Effector CD4-positive, alpha-beta T cell (primary cell): Measurements from ENCODE around the gene RASL12.

Source experiments
- DNase-seq: peaks from one replicate; pipeline ENCODE4 v3.0.0-alpha.2; 2020

Gene RASL12

DNA sequence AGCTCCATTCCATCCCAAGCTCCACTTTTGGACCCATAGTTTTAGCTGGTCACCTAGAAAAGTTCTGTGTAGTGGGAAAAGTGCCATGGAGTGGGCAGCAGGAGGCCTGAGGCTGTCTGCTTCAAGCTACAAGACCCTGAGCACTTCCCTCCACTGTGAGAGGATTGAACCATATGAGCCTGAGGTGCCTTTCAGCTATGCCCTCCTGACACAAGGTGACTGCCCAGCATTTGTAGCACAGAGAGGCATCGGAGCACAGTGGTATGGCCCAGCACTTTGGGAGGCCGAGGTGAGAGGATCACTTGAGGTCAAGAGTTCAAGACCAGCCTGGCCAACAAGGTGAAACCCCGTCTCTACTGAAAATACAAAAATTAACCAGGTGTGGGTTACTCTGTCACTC, 4.8 kb upstream of the RASL12 start:
- DNase-seq: no peak

DNA sequence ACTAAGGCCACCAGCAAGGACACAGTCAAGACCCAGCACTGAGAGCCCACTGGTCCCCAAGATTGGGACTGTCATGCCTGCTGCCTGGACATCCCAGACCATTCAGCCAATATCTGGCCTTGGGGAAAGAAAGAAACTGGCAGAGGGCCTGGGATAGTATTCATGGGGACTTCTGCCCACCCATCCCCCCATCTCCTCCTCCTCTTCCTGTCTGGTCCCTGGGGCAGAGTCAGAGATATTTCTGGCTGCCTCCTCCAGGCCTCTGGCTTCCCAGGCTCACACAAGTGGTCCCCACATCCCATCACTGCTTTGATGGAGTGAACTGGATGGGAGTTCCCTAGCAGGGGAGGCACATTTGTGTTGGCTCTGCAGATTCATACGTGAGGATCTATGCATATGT, 4.2 kb upstream of the RASL12 start:
- DNase-seq: no peak

DNA sequence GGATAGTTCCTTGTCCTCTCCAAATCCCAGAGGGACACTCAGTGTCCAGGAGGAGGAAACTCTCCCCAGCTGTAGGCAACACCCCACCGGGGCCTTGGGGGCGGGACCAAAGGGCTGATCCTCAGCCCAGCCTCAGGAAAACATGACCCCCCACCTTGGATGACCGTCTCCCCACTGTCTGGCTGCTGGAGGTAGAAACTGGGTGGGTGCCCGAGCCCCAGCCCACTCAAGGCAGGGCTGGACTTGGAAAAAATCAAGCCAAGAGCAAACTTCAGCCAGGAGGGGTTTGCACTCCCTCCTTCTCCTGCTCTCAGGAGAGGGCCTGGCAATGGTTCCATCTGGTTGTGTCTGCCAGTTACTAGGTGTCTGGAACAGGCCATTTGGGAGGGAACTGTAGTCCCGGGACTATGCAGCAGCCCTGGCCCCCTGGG, 3.6 kb upstream of the RASL12 start:
- DNase-seq: no peak

DNA sequence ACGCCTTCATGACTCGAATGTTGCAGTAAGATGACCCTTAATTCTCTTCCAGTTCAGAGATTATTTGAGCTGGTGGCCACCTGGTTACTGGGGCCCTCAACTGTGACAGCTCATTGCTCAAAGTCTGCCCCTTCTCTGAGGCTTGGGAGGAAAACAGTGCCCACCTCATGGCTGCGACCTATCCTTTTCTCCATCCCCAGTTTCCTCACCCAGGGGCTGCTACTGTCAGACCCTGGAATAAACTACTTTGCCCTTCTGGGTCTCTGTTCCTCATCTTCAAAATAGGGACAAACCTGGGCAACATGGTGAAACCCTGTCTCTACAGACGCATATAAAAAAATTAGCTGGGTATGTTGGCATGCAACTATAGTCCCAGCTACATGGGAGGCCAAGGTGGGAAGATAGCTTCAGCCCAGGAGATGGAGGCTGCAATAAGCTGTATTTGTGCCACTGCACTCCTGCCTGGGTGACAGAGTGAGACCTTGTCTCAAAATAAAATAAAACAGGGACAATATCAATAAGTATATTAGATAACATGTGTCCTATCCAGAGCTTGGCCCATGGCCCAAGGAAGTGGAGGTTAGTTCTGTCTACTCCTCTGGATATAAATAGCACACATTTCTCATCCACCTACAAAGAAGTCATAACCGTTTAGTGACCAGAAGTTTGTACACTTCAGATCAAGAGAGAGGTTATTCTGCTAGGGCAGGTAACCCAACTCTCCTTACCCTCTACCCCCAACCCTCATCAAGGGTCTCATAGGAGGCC, 2.2 kb upstream of the RASL12 start:
- DNase-seq: no peak

DNA sequence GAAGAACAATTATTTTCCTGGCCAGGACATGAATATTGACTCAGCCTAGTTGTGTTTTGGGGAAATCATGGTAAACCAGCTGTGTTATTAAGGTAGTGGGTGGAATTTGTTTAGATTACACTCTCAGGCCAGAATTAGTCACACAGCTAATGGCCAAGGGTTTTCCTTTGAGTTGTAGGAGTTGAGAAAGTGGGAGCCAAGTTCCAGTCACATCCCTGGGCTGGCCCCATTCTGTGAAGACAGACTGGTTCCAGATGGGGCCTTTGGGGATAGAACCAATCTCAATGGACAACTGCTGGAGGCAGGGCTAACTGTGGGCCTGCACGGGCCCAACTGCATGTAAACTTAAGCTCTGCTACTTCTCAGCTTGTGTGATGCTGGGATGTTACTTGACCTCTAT, 1.4 kb upstream of the RASL12 start:
- no peak for DNase-seq

DNA sequence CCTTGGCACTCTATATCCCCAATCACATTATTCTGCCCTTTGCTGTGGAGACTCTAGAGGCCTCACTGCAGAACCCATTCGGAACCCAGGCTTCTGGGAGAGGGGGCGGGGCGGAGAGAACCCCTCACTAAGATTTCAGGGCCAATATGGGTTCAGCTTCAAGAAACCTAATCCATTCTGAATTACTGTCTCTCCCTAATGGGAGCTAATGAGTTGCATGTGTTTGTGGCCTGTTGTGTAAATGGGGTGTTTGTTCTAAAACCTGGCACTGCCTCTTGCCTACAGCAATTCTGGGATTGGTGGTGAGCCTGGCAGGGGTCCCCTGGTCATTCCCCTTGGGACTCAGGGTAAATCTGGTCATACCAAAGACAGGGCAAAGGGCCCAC, 605 bp upstream of the RASL12 start:
- no peak for DNase-seq

DNA sequence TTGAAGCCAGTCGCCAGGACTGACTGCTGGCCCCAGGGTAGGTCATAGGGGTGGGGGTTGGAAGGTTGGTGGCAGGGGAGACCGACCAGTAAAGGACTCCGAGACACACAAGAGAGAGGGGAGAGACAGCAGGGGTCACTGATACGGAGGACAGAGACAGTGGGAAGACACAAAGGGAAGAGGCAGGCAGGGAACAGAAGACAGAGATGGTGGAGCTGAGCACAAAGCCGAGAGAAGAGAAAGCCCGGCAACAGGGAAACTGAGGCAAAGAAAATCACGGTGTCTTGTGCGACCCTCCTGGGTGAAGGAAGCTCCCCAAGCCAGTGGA, 510 bp downstream of the RASL12 start:
- DNase-seq: no peak

DNA sequence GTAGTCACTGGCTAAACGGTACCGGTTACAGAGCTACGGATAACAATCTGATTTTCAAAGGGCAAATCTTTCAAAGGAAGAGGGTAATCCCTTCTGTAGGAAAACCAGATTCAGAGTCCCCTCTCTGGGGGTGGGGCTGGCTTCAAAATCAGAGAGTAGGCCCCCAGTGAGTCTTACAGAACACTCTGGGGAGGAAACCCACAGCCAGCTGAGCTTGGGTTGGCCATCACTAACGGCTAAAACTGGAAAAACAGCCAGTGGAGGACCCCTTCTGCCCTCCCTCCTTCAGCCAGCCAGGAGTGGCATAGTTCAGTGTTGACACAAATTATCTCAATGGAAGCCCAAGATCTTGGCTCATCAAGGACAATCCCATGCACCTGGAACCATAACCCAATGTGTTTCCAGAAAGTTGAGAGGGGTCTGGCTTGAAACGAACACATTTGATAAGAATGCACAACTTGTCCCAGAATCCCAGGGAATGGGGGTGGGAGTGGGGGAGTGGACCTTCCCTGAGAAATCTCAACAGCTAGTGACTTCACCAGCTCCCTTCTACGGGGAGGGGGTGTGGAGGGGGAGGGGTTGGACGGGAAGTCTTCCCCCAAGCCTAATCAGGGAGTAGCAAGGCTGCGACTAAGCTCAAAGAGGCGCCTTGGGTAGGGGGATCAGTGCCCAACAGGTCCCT, 1.0 kb downstream of the RASL12 start:
- no peak for DNase-seq

DNA sequence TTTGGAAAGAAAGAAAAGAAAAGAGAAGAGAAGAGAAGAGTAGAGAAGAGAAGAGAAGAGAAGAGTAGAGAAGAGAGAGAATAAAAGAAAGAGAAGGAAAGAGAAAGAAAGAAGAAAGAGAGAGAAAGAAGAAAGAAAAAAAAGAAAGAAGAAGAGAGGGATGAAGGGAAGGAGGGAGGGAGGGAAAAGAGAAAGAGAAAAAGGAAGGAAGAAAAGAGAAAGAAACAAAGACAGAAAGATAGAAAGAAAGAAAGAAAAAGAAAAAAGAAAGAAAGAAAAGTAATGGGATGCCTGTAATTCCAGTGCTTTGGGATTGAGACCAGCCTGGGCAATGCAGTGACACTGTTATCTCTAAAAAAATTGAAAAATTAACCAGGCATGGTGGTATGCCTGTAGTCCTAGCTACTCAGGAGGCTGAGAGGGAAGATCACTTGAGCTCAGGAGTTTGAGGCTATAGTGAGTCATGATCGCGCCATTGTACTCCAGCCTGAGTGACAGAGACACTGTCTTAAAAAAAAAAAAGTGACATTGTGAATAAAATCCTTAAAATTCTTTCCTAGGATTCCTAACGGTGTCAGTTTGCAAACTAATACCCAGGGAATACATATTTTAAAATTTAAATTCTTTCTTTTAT, 1.7 kb downstream of the RASL12 start:
- no peak for DNase-seq

DNA sequence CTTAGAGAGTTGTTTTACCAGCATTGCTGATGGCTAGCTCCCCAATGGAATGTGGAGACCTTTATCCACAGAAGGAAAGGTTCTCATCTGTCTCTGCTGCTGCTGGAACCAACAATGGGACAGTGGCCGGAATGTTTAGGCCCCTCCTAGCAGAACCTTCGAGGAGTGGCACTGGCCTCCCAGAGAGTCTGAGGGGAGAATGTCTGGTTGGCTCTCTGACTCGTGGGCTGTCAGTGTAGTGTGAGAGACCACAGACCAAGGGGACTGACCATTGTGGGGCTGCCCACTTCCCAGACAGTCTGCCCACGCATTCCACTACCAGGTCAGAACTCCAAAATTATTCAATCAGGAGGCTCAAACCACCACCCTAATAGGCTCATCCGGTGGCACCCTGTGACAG, 5.1 kb downstream of the RASL12 start:
- DNase-seq: no peak

DNA sequence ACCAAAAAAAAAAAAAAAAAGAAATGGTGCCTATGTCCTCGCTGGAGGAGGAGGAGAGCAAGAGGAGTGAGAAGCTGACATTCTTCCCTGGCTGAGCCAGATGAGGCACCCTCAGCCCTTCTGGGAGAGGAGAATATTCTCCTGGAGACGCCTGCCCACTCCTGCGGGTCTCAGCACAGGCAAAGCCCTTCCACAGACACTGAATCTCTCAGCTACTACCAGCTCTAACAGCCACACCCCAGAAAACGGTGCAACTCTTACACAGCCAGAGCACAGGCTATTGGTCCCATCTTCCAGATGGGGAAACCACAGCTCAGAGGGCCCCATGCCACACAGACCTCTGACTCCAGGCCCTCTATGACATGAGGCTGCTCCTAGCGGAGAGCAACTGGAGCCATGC, 5.7 kb downstream of the RASL12 start:
- DNase-seq: no peak

DNA sequence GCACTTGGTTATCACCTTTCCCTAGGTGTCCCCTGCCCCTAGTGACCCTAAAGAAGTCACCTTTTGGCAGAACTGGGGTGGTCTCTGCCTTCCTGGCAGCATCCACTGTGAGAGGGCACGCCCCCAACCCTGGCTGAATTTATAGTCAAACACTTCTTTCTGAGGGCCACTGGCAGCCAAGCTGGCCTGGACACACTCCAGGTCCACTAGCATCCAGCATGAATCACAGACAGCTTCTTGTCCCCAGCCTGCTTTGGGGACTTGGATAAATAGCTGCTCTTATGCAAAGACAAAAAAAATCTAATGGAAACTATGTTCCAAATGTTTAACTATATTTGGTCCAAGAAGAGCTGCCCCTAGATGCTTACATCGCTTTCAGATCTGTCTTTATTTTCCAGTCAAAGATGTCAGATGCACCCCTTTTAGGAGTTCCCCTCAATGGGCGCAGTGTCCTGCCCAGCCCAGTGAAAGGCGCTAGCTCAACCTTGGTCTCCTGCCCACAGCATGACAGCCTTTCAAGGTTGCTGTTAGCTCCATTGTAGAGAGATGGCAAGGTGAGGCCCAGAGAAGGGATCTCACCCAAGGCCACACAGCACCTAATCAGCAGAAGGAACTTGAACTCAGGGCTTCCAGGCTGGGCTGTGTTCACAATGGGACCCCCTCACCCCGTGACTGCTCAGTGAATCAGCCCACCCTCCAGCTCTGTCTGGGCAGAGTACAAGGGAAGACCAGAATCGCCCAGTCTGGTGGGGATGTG, 7.0 kb downstream of the RASL12 start:
- DNase-seq: no peak

DNA sequence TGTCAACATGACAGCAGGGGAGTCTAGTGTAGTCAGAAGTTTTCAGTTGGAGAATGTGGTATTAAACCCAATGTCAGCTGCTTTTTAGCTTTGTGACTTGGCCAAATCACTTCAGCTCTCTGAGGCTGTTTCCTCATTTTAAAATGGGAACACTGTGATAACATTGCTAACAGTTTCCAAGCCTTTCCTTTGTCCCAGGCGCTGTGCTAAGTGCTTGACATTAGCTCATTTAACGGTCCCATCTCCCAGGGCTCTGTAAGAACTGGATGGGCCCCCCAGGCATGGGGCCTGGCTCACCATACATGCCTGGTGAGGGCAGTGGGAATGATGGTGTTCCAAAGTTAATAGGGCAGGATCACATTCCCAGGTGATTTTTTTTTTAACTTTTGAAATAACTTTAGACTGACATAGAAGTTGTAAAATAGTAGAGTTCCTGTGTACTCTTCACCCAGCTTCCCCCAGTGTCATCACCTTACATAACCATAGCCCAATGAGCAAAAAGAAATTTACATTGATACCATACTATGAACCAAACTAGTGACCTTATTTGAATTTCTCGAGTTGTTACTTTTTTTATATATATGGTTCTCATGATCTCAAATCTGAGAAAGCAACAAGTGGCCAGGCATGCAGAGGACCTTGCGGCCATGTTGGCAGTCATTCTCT, 7.7 kb downstream of the RASL12 start:
- DNase-seq: no peak

DNA sequence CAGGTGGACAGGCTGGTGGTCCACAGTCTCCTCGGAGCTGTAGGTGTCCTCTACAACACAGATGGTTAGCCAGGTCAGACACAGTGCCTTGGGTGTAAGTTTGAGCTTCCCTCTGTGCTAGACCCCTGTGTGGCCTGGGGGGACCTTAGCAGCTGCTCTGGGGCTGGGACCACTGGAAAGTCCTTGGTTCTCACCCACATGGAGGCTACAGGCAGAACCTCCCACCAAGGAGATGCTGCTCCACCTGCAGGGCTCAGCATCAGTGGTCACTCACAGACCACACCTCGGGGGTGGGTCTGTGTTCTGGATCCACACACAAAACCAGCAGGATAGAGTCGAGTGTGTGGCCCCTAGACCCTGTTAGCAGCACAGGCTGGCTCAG, 8.4 kb downstream of the RASL12 start:
- DNase-seq: no peak

DNA sequence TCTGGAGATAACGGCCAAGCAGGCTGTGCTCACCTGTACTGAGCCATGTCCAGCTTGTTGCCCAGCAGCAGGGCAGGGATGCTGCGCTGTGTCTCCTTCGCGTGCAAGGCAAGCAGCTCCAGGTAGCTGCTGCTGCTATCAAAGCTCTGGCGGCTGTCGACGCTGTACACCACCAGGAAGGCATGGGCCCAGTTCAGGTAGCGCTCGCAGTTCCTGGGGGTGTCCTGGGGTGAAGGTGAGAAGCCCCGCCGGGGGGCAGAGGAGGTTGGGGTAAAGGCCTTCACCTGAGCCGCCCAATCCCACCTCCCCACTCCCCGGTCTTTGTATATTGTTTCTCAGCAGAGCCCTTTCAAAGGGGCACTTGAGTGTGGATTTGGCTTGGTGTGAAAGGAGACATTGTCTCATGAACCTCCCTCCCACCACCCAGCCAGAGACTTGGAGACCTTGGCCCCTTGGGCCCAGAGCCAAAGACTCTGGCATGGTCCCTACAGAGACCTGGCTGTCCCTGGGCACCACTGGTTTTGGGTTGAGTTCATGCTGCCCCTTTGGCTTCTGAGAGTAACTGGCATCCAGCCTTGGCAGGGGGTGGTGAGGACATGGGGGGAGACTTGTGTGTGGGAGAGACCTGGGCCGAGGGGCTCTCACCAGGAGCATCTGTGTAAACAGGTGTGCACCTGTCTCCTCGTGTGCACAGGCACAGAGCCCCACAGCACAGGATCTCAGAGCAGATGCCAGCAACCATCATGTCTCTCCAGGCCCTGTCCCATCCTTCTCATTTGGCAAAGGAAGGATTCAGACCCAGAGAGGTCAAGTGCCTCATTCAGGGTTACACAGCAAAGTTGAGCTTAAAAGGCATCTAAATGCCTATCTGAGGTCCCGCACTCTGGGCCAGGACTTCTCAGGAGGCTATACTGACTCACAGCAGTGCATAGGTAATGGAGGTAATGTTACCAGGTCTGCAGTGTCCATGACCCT, 9.1 kb downstream of the RASL12 start:
- DNase-seq: no peak

DNA sequence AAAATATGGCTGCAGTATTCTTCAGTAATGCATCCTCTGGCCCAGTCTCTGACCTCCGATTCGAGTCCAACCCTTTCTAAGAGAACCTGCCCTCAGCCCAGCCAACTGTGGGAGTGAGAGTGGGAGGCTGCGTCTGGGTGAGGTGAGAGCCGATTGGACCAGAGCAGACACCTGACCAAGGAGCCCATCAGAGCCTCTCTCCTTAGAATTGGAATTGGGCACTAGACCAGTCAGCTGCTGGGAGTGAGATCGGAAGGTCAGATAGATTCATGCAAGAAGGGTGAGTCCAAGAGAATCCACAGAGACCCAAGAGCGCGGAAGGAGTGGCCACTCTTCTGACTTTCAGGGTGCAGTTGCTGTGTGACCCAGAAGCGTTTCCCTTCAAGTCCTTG, 10.2 kb downstream of the RASL12 start:
- DNase-seq: no peak

DNA sequence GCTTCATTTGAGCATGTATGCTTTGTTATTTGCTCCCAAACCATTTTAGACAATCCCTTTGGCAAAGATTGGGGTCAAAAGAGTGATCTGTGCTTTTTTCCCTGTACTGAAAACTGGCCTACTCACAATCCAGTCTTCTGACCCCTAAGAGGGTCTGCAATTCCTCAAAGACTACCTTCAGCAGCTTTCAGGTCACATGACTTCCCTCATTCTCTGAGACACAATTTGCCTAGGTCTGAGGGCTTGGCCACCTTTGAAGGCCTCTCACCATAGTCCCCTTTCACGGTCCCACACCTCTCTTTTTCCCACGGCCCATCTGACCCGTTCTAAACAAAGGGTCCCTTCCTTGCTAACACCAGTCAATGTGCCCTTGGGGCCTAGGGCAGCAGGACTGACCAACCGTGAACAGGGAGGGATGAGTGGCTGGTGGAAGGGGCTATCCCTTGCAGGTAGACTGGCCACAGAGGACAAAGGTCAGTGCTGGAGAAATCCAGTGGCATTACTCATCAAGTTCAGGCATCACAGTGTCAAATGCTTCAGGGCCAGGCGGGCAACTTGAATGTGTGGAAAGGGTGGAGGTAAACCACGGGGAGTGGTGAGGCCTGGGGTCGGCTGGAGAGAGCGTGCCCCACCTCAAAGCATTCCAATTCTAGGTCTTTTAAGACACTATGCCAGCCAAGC, 10.8 kb downstream of the RASL12 start:
- no peak for DNase-seq

DNA sequence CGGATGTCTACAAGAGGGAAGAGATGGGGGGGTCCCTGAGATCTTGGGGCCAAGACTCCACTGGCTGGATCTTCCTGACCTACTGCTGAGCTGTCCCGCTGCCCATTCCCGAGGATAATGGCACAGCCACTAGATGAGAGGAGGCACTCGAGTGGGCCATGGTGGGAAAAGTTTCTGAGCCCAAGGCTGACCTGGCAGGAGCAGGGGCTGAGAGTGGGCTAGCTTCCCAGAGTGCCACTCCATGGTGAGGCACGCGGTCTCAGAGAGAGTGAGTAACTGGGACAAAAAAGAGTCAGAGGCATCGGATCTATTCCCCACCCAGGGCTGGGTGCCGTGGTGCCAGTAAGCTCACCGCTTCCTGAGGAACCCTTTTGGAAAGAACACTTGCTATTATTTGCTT, 11.7 kb downstream of the RASL12 start:
- DNase-seq: no peak

DNA sequence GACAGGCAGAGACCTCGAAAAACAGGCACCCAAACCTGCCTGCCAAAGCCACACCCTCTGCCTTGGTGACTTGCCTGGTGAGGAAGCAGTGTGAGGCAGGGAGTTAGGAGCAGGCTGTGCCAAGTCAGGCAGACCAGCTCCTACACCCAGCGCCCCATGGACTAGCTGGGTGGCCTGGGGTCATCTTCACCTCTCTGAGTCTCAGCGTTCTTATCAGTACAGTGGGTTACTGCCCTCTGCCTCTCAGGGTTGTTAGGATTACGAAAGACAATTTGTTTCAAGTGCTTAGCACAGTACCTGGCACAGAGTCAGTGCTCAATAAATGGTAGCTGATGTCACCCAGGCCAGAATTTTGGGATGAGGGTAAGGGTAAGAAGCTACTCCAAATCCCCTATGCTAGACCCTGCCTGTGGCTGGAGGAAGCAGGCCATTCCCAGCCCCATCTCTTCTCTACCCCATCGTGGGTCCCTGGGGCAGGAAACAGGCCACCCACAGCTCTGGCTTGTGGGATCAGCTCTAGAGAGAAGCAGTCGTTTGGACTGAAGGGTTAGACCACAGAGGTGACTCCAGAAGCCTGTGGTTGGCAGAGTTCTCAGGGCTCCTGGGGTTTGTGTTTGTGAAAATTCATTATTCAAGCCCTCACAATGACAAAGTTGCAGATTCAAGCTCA, 12.5 kb downstream of the RASL12 start:
- no peak for DNase-seq

DNA sequence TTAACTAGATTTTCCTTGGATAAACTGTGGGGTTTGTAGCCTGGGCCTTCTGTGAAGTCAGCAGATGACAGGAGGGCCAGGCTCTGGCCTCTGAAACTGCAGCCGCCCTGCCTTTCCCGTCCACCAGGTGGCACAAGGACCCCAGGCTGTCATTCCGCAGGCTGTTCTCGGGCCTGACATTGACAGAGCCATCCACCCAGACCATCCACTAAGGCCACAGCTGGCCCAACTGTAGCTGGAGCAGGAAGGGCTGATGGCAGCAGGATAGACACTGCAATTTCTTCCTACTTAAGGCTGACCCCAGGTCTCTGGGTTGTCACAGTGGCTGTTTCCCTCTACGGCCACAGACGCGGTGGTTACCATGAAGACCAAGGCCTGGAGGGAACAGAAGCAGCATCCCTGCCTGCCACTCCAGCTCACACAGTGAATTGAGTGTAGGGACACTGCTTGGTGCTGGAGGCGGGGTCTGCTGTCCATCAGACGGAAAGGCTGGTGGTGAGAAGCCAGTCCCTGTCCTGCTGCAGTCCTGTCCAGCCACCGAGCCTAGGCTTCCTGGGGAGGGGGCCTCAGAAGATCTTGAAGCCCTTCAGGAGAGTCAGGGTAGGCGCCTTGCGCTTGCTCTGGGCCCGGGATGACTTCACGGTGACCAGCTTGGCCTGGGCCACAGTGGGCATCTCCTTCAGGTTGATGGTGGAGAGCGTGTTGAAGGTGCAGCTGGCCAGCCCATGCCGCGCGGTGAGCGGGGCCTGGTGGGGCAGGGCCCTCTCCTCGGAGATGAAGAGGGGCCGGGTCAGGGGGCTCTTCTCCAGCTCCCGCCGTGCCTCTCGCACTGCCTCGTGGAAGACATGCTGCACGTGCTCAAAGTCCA, 13.2 kb downstream of the RASL12 start:
- peak; percentile 23 for DNase-seq
